Colonic mucosa (tissue), 4 donors: ENCODE data around the gene AGBL1. TPM values are rescaled to one million over a fixed set of nuclear protein-coding genes. Genes with fewer than 3 reads are reported as not detected.

ENCODE experiments used
- DNase-seq: peaks from one replicate; pipeline ENCODE4 v3.0.0-alpha.2; 2020
- H3K27ac ChIP-seq: fragments of 200-600 bp; one replicate; pipeline ENCODE4 v1.8.0; 2021
- H3K27me3 ChIP-seq: fragments of 200-600 bp; one replicate; pipeline ENCODE4 v1.8.0; 2021
- H3K36me3 ChIP-seq: fragments of 200-600 bp; one replicate; pipeline ENCODE4 v1.8.0; 2021
- H3K4me1 ChIP-seq: fragments of 200-600 bp; one replicate; pipeline ENCODE4 v1.8.0; 2021; ENCODE audit warnings: mild to moderate bottlenecking
- H3K4me3 ChIP-seq: fragments of 200-600 bp; one replicate; pipeline ENCODE4 v1.8.0; 2021
- H3K9ac ChIP-seq, 2 donors: one replicate each; pipeline ENCODE4 v1.7.0; 2013; ENCODE audit warnings: control low read depth in 2 of 2, low read depth in 2 of 2, low read length in 2 of 2
- H3K9me3 ChIP-seq: fragments of 200-600 bp; one replicate; pipeline ENCODE4 v1.8.0; 2021
- CTCF ChIP-seq: fragments of 200-600 bp; IDR thresholded peaks from one replicate; pipeline ENCODE4 v1.8.0; 2022; ENCODE audit warnings: antibody characterized with exemption, mild to moderate bottlenecking
- intact Hi-C: fragments of 100-400 bp; cut with DNase I; formaldehyde crosslinking; loops from one replicate; pipeline ENCODE4 v1.14.1; 2022
- total RNA-seq, 2 donors: library from RNA; stranded (reverse); fragmentation: NEBNext Ultra II Directional in 1 of 2; extraction: Animal tissue kit (Norgen Biotek cat#: 25700) in 1 of 2; gene quantifications; one replicate each; pipeline ENCODE4 v1.2.1, GENCODE V29; 2021
- donor health status: healthy.
- donor health status: DM: no; HTN: no; CAD: no.
- donor health status: DM: no; HTN: no; CAD: no.

AGBL1 gene
- total RNA-seq, 2 donors from 2014 or later, result 0.10 to 0.24 TPM

- H3K9me3 ChIP-seq, result no peaks in the 10 kb centered on the region
- H3K4me3 ChIP-seq, result no peak overlapping the region
- no peak for DNase-seq
- no peak overlapping the region for H3K27ac ChIP-seq
- no peak for TF ChIP-seq CTCF
- intact Hi-C loops, result no loop called here
- no peaks in the 10 kb centered on the region for H3K36me3 ChIP-seq
- no peaks in the 10 kb centered on the region for H3K4me1 ChIP-seq
- H3K27me3 ChIP-seq, result no peaks in the 10 kb centered on the region
- H3K9ac ChIP-seq, result no peak overlapping the region
These were observed 38.3 kb upstream of the AGBL1 start for GRCh38 chr15:86041399-86041798.

GRCh38 chr15:86042226-86042625, 37.4 kb upstream of the AGBL1 start:
- intact Hi-C loops, result no loop called here
- H3K36me3 ChIP-seq, result no peaks in the 10 kb centered on the region
- no peaks in the 10 kb centered on the region for H3K4me1 ChIP-seq
- DNase-seq, result no peak
- no peaks in the 10 kb centered on the region for H3K27me3 ChIP-seq
- no peak for TF ChIP-seq CTCF
- no peak overlapping the region for H3K4me3 ChIP-seq
- no peak overlapping the region for H3K9ac ChIP-seq
- no peak overlapping the region for H3K27ac ChIP-seq
- H3K9me3 ChIP-seq, result no peaks in the 10 kb centered on the region

- Histone ChIP-seq H3K27me3 (no peaks in the 10 kb centered on the region), H3K36me3 (no peaks in the 10 kb centered on the region), H3K9me3 (no peaks in the 10 kb centered on the region), H3K9ac (no peak overlapping the region), H3K27ac (no peak overlapping the region), H3K4me3 (no peak overlapping the region), H3K4me1 (no peaks in the 10 kb centered on the region)
- no peak for TF ChIP-seq CTCF
- intact Hi-C loops, result no loop called here
- DNase-seq, result no peak
These were observed 34.7 kb upstream of the AGBL1 start for GRCh38 chr15:86044981-86045380.

- H3K4me1 ChIP-seq, result no peaks in the 10 kb centered on the region
- DNase-seq, result no peak
- intact Hi-C loops, result no loop called here
- no peak overlapping the region for H3K9ac ChIP-seq
- no peaks in the 10 kb centered on the region for H3K27me3 ChIP-seq
- H3K9me3 ChIP-seq, result no peaks in the 10 kb centered on the region
- no peak overlapping the region for H3K4me3 ChIP-seq
- H3K27ac ChIP-seq, result no peak overlapping the region
- TF ChIP-seq CTCF, result no peak
- no peaks in the 10 kb centered on the region for H3K36me3 ChIP-seq
These were observed 25.3 kb upstream of the AGBL1 start for GRCh38 chr15:86054338-86054737.

GRCh38 chr15:86055688-86056087, 24.0 kb upstream of the AGBL1 start:
- Histone ChIP-seq H3K36me3 (no peaks in the 10 kb centered on the region), H3K9ac (no peak overlapping the region), H3K4me3 (no peak overlapping the region), H3K27ac (no peak overlapping the region), H3K27me3 (no peaks in the 10 kb centered on the region), H3K9me3 (no peaks in the 10 kb centered on the region), H3K4me1 (no peaks in the 10 kb centered on the region)
- intact Hi-C loops, result no loop called here
- DNase-seq, result no peak
- no peak for TF ChIP-seq CTCF

GRCh38 chr15:86059851-86060250, 19.8 kb upstream of the AGBL1 start:
- DNase-seq, result no peak
- Histone ChIP-seq H3K9me3 (no peaks in the 10 kb centered on the region), H3K27me3 (no peaks in the 10 kb centered on the region), H3K36me3 (no peaks in the 10 kb centered on the region), H3K4me1 (no peaks in the 10 kb centered on the region), H3K9ac (no peak overlapping the region), H3K27ac (no peak overlapping the region), H3K4me3 (no peak overlapping the region)
- TF ChIP-seq CTCF, result no peak
- intact Hi-C loops, result no loop called here
